Measurements from ENCODE around the gene TNS3.

DNA sequence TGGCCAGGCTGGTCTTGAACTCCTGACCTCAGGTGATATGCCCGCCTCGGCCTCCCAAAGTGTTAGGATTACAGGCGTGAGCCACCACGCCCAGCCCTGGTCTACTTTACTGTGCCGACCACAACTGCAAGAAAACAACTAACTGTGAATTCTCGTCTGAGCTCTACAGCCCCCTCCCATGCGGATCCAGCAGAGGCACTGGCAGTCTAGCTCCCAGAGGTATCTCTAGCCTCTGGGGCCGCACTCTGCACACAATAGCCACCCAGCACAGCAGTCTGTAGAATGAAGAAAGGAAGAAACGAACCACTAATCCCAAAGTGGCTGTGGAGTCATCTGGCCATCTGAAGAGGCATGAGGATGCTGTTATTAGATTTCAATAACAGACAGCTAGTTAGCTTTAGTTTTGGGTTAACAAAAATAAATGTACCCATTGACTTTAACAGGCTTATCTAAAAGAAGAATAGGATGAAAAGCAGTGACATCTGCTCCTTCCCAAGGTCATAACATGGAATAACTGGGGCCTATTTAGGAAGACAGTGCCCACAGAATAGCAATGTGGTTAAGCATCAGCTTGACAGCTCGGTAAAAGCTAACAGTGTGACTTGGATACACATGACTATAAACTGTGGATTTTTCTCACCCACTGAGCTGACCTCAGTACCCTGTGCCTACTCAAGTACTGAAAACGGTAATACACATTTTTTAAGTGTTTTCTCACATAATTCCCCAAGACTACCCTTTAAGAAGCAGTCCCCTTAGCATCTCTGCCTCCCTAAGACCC is 131.9 kb downstream of the TNS3 start:
- TF ChIP-seq CTCF (IDR thresholded peaks at IDR 0.05; ENCODE audit: low read depth, low read length), result no peak
- no peak for TF ChIP-seq MYC (IDR thresholded peaks at IDR 0.05; ENCODE audit: low read depth, low read length)
